Fibroblast of lung (primary cell): Measurements from ENCODE around the gene FGGY.
"Not testable (repeated sequence)": the region's sequence is repeated elsewhere in the genome, so short reads cannot be mapped to it uniquely, and the experiment has no call there.

Source experiments
- EZH2 ChIP-seq: IDR thresholded peaks from 2 replicates; pipeline ENCODE4 v1.5.1; 2012; ENCODE audit warnings: low read length, control low read depth, mild to moderate bottlenecking; ENCODE audit errors: missing control alignments
- TF ChIP-seq, protein P1 (sequence below), 2 donors: IDR thresholded peaks in 1 of 2; conservative IDR thresholded peaks in 1 of 2; 1 replicate in 1 of 2; 2 replicates in 1 of 2; pipeline ENCODE4 v1.5.1; 2011 to 2012; ENCODE audit warnings: low read length in 2 of 2, control low read depth in 1 of 2, inconsistent platforms in 1 of 2, low read depth in 1 of 2, mild to moderate bottlenecking in 1 of 2

DNA sequence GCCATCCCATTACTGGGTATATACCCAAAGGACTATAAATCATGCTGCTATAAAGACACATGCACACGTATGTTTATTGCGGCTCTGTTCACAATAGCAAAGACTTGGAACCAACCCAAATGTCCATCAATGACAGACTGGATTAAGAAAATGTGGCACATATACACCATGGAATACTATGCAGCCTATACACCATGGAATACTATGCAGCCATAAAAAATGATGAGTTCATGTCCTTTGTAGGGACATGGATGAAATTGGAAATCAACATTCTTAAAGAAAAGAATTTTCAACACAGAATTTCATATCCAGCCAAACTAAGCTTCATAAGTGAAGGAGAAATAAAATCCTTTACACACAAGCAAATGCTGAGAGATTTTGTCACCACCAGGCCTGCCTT is 166.0 kb downstream of the FGGY start:
- TF ChIP-seq, protein P1, sequence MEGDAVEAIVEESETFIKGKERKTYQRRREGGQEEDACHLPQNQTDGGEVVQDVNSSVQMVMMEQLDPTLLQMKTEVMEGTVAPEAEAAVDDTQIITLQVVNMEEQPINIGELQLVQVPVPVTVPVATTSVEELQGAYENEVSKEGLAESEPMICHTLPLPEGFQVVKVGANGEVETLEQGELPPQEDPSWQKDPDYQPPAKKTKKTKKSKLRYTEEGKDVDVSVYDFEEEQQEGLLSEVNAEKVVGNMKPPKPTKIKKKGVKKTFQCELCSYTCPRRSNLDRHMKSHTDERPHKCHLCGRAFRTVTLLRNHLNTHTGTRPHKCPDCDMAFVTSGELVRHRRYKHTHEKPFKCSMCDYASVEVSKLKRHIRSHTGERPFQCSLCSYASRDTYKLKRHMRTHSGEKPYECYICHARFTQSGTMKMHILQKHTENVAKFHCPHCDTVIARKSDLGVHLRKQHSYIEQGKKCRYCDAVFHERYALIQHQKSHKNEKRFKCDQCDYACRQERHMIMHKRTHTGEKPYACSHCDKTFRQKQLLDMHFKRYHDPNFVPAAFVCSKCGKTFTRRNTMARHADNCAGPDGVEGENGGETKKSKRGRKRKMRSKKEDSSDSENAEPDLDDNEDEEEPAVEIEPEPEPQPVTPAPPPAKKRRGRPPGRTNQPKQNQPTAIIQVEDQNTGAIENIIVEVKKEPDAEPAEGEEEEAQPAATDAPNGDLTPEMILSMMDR (conservative IDR thresholded peaks at IDR 0.05 in 1 of 2, IDR thresholded peaks at IDR 0.05 in 1 of 2; ENCODE audit: low read depth in 1 of 2, low read length in 2 of 2): not testable (repeated sequence)
- not testable (repeated sequence) for TF ChIP-seq EZH2
